Brain microvascular endothelial cell (primary cell): ENCODE measurements around the gene ZNF213.

Source experiments
- DNase-seq: peaks from one replicate; pipeline ENCODE4 v3.0.0-alpha.2; 2020
- H3K27ac ChIP-seq: fragments of 250-450 bp; sonication (Bioruptor Pico); 2 replicates; pipeline ENCODE4 v1.5.1; 2020; ENCODE audit warnings: mild to moderate bottlenecking, moderate library complexity
- H3K27me3 ChIP-seq: fragments of 250-450 bp; sonication (Bioruptor Pico); replicated peaks from 2 replicates; pipeline ENCODE4 v1.5.1; 2020; ENCODE audit warnings: mild to moderate bottlenecking
- H3K36me3 ChIP-seq: fragments of 250-450 bp; sonication (Bioruptor Pico); replicated peaks from 2 replicates; pipeline ENCODE4 v1.5.1; 2020; ENCODE audit warnings: mild to moderate bottlenecking
- H3K4me3 ChIP-seq: 2 replicates; pipeline ENCODE4 v1.5.1; 2011; ENCODE audit warnings: low read depth, mild to moderate bottlenecking, control low read depth, low read length, moderate library complexity
- in situ Hi-C: cut with HindIII; loops from 2 replicates; pipeline ENCODE4 v1.10.0; 2017; ENCODE audit warnings: low sequenced_read_pairs, low pct_ligation_motif_present
- TF ChIP-seq, protein P1 (sequence below): IDR thresholded peaks from 2 replicates; pipeline ENCODE4 v1.5.1; 2011; ENCODE audit warnings: low read depth, mild to moderate bottlenecking, moderate library complexity, low read length, control low read depth, inconsistent platforms; ENCODE audit errors: missing control alignments

ZNF213 gene

DNA sequence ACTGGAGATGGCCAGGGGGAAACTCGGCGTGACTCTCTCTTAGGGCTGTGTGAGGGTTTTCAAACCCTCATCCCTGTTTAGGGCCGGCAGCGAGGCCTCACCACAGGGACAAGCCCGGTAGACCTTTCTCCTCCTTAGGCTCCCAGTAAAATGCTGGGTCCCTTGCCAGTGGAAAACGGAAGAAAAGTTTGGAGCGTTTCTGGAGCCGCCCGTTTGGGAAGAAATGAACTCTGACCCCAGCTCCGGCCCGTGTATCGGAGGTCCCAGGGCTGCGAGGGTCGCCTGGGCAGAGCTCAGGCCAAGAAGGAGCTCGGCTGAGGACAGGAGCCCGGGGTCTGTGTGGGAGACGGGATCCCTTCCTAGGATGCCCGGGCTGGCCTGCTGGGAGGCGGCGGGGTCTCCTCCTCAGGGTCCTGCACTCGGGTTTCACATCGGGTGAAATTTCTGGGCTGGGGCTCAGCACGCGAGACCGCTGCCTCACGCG lies 23.2 kb downstream of the ZNF213 start:
- Histone ChIP-seq H3K27me3 (no peaks in the 10 kb centered on the region), H3K4me3 (peak overlapping the region; percentile 67), H3K27ac (no peak overlapping the region), H3K36me3 (no peaks in the 10 kb centered on the region)
- in situ Hi-C loops = no loop called here
- DNase-seq = no peak
- TF ChIP-seq, protein P1, sequence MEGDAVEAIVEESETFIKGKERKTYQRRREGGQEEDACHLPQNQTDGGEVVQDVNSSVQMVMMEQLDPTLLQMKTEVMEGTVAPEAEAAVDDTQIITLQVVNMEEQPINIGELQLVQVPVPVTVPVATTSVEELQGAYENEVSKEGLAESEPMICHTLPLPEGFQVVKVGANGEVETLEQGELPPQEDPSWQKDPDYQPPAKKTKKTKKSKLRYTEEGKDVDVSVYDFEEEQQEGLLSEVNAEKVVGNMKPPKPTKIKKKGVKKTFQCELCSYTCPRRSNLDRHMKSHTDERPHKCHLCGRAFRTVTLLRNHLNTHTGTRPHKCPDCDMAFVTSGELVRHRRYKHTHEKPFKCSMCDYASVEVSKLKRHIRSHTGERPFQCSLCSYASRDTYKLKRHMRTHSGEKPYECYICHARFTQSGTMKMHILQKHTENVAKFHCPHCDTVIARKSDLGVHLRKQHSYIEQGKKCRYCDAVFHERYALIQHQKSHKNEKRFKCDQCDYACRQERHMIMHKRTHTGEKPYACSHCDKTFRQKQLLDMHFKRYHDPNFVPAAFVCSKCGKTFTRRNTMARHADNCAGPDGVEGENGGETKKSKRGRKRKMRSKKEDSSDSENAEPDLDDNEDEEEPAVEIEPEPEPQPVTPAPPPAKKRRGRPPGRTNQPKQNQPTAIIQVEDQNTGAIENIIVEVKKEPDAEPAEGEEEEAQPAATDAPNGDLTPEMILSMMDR = no peak

- no peaks in the 10 kb centered on the region for H3K27me3 ChIP-seq
- in situ Hi-C loops = no loop called here
Observed at GRCh38 chr16:3158510-3159314, 23.9 kb downstream of the ZNF213 start.

GRCh38 chr16:3161235-3162018 lies 26.6 kb downstream of the ZNF213 start:
- DNase-seq = no peak
- H3K36me3 ChIP-seq = no peaks in the 10 kb centered on the region
- in situ Hi-C loops = no loop called here
- no peak overlapping the region for H3K4me3 ChIP-seq
- no peaks in the 10 kb centered on the region for H3K27me3 ChIP-seq
- H3K27ac ChIP-seq = no peak overlapping the region
- TF ChIP-seq, protein P1 = no peak

More at GRCh38 chr16:3158510-3159314, 23.9 kb downstream of the ZNF213 start:
- TF ChIP-seq, protein P1 = peak; percentile 4
- Histone ChIP-seq H3K36me3 (no peaks in the 10 kb centered on the region), H3K27ac (peak overlapping the region; percentile 88), H3K4me3 (peak overlapping the region; percentile 67)
- peak; percentile 80 for DNase-seq

DNA sequence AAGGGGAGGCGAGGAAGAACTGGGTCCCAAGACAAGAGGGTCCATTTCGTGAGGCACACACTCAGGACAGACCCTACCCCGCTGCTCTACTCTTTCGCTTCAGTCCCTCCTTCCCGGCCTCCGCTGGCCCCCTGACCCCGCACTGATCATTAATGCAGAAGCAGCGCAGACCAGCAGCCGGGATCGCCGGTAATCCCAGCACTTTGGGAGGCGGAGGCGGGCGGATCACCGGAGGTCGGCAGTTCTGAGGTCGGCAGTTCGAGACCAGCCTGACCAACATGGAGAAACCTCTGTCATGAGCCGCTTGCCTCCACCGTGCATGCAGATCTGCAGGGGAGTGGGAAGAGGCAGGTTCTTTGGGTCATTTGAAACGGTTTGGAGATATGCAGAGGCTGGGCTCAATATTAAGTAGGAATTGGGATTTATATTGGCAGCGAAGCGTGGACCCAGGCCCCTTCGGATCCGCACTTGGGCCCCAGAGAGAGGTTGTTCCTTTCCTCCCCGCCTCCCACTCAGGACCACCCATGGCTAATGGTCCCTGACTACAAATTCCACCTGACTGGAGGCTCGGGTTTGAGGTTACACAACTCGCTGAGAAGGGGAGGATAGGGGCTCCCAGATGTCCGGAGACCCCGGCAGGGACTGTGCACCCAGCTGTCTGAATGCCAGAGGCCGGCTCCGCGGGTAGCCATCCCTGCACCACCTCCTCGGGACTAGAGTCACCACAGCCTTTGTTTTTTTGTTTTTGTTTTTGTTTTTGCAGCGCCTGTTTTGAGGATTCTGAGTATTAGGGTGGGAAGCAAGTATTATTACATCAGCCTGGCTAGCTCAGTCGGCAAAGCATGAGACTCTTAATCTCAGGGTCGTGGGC lies 29.5 kb downstream of the ZNF213 start:
- in situ Hi-C loops = no loop called here
- no peaks in the 10 kb centered on the region for H3K27me3 ChIP-seq
- H3K36me3 ChIP-seq = no peaks in the 10 kb centered on the region
- no peak overlapping the region for H3K4me3 ChIP-seq
- TF ChIP-seq, protein P1 = no peak
- no peak overlapping the region for H3K27ac ChIP-seq
- DNase-seq = no peak

- no peak overlapping the region for H3K4me3 ChIP-seq
- H3K27ac ChIP-seq = no peak overlapping the region
- H3K27me3 ChIP-seq = peaks cover 3% of the 10 kb centered on the region
- in situ Hi-C loops = no loop called here
- DNase-seq = no peak
- TF ChIP-seq, protein P1 = no peak
- no peaks in the 10 kb centered on the region for H3K36me3 ChIP-seq
Observed at GRCh38 chr16:3165111-3165822, 30.4 kb downstream of the ZNF213 start.
